LNCAP (cell line): Measurements from ENCODE around the gene GBP2.

ENCODE experiments used
- TF ChIP-seq, protein P1 (sequence below): fragments of 450-650 bp; IDR thresholded peaks from 2 replicates; pipeline ENCODE4 v1.5.1; 2017; ENCODE audit warnings: mild to moderate bottlenecking

GBP2 gene

DNA sequence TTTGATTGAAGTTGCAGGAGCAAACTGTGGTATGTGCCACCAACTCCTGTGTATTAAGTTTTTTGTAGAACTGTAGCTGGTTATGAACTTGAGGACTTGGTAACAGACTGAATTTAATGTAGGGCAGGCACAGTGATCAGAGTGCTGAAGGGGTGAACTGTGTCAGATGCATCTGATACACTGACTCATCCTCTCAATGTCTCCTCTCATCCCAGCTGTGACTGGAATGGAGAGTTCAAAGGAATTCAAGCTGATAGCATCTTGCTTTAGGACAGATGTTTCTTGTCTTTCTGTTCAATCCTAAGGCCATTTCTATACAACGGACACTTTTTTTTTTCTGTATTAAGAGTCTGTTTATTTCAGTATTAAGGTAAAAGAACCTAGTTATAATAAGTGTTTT is 36.0 kb downstream of the GBP2 start:
- TF ChIP-seq, protein P1, sequence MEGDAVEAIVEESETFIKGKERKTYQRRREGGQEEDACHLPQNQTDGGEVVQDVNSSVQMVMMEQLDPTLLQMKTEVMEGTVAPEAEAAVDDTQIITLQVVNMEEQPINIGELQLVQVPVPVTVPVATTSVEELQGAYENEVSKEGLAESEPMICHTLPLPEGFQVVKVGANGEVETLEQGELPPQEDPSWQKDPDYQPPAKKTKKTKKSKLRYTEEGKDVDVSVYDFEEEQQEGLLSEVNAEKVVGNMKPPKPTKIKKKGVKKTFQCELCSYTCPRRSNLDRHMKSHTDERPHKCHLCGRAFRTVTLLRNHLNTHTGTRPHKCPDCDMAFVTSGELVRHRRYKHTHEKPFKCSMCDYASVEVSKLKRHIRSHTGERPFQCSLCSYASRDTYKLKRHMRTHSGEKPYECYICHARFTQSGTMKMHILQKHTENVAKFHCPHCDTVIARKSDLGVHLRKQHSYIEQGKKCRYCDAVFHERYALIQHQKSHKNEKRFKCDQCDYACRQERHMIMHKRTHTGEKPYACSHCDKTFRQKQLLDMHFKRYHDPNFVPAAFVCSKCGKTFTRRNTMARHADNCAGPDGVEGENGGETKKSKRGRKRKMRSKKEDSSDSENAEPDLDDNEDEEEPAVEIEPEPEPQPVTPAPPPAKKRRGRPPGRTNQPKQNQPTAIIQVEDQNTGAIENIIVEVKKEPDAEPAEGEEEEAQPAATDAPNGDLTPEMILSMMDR = no peak

GRCh38 chr1:89088572-89088971 is 37.3 kb downstream of the GBP2 start:
- TF ChIP-seq, protein P1 = no peak

GRCh38 chr1:89087241-89087640 is 38.7 kb downstream of the GBP2 start:
- TF ChIP-seq, protein P1 = no peak

- TF ChIP-seq, protein P1 = peak; percentile 47
Observed at GRCh38 chr1:89085781-89086180, 40.1 kb downstream of the GBP2 start.

DNA sequence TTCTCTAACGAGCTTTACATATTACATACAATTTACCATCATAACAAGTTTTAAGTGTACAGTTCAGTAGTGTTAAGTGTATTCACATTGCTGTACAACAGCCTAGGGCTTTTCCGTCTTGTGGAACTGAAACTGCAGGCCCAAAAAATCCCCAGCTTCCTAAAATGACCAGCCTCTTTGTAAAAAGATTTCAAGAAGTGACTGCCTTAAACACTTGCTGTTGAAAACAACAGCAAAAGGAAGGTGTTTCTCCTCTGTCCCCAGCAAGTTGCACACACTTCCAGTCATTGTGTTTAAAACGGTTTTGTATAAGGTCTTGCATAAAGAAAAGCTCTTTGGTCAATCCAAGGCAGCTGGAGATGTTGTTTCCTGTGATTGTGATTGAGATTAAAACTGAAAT is 44.9 kb downstream of the GBP2 start:
- TF ChIP-seq, protein P1 = no peak

DNA sequence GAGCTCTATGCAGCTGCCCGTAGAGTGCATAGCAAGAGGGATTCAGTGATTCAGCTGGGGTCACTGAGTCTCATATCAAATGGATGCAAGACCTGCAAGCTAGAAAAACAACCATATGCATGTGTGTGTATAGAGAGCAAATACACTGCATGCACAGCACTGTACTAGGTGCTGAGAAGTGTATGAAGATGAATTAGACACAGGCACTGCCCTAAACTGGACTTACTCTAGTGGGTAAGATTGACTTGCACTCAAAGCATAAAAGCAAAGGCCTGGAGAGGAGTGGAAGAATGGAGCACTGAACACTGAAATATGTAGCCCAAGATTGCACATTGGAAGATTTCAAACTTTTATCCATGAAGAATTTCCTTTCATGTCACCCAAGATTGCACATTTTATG is 55.4 kb downstream of the GBP2 start:
- TF ChIP-seq, protein P1 = no peak

- TF ChIP-seq, protein P1 = no peak
Observed at GRCh38 chr1:89069951-89070350, 56.0 kb downstream of the GBP2 start.

- TF ChIP-seq, protein P1 = no peak
Observed at GRCh38 chr1:89068291-89068690, 57.6 kb downstream of the GBP2 start.
